HK-2 (cell line): ENCODE results near the gene RFX3.

Experiments used
- DNase-seq: peaks from one replicate; pipeline ENCODE4 v3.0.0-alpha.2; 2018; ENCODE audit not compliant: unreplicated experiment

RFX3 gene

GRCh38 chr9:3433754-3434153 is 92.0 kb downstream of the RFX3 start:
- DNase-seq: no peak

DNA sequence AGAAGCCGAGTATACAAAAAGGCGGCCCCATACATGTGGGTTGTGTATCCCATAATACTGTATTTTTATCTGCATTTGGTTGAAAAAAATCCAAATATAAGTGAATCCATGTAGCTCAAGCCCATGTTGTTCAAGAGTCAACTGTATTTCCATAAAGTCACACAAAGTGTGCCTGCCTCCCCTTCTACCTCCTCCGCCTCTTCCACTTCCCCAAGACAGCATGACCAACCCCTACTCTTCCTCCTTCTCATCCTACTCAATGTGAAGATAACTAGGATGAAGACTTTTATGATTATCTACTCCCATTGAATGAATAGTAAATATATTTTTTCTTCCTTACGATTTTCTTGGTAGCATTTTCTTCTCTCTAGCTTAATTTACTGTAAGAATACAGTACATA is 92.7 kb downstream of the RFX3 start:
- no peak for DNase-seq

- DNase-seq: no peak
Measured at GRCh38 chr9:3431890-3432289, 93.9 kb downstream of the RFX3 start.

DNA sequence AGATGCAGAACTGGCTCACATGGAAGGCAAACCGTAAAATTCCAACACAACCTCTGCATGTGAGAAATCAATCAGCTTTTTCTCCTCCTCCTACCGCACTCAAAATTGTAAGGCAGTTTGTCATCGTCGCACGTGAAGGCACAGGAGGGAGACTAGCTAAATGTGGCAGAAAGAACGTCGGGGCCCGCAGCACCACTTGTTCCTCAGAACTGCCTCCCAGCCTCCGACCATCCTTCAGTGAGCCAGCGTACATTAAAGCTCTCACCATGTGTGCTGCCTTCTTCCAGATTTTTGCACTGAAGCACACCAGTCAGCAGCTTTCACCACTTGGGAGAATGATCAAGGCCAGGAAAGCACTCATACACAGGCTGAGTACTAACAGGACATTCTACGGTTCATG is 105.9 kb downstream of the RFX3 start:
- DNase-seq: no peak

GRCh38 chr9:3415906-3416305 is 109.9 kb downstream of the RFX3 start:
- no peak for DNase-seq

GRCh38 chr9:3413984-3414383 is 111.8 kb downstream of the RFX3 start:
- DNase-seq: no peak

GRCh38 chr9:3410461-3410860 is 115.3 kb downstream of the RFX3 start:
- DNase-seq: no peak

DNA sequence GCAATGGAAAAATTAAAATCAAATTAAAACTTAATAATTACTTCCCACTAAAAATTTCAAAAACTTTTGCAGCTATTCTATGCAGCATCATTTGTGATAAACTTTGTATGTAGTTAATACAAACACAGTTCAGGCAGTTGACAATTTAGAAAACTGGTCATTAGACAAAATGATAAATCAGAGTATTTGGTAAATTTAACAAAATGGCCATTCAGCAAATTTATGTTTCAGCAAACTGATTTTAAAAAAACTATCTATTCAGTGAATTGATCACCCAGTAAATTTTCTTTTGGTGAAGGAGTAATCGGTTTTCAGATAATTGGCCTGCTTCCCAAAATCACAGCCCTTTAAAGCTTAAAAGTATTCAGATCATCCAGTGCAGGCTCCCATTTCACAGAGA is 116.3 kb downstream of the RFX3 start:
- no peak for DNase-seq

DNA sequence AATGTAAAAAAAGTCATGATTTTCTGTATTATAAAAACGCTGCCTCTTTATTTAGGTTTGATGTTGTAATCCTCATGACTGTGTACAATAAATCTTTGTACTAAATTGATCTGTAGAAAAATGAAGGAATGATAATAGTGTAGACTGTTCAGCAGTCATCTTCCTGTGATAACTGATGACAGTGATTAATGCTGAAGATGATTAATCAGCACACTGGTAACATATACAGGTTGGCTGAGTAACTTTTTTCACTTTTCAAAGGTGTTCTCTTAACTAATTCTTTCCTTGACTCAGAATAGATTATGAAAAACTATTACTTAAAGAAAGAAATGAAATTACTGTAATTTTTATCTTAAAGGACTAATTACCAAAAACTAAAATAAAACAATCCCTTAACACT is 122.5 kb downstream of the RFX3 start:
- DNase-seq: no peak

DNA sequence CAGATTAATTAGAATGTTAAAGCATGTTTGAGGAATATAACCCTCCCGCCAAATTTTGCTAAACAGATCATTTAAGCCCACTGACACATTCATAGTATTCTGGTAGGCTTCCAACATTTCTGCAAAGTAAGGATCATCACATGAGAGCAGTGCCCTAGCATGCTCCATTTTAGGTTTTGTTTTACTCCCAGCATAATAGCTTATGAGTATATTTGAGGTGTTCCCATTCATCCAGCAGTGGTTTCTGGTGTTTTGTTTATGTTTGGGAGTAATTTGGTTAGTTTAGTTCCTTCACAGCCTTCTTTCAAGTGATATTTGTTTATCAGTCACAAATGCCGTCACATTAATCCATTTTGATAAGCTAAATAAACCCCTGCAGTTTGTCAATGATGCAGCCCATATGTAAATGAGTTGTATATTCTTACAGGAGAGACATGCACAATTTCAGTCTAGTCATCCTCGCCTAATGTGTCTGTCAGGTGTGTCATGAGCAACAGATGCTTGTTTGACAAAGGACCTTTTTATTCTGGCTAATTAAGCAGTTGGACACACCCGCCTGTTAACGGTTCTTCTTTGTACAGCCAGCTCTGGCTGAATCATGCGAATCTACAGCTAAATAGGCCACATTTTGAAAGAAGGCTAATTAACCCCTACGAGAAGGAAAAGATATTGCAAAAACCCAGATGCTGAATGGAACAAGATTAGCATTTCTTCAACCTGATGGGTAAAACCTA is 124.4 kb downstream of the RFX3 start:
- DNase-seq: no peak

- no peak for DNase-seq
Measured at GRCh38 chr9:3398232-3398648, 127.6 kb downstream of the RFX3 start.

DNA sequence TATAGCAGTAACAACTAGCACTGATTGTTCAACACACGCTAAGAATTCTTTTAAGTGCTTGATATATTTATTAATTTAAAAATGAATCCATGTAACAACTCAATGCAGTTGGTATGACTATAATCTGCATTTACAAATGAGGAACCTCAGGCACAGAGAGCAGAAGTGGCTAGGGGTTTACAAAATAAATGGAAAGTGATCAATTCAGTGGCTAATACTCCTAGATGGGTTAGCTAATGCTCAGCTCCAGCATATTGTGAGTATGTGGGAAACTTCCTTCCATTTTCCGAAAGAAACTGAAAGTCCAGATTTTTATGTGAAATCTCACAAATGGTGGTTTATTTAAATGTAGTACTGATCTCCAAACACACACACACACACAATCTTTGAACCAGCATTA is 128.0 kb downstream of the RFX3 start:
- DNase-seq: no peak

- no peak for DNase-seq
Measured at GRCh38 chr9:3391414-3391813, 134.4 kb downstream of the RFX3 start.

GRCh38 chr9:3386753-3387152 is 139.0 kb downstream of the RFX3 start:
- DNase-seq: no peak

DNA sequence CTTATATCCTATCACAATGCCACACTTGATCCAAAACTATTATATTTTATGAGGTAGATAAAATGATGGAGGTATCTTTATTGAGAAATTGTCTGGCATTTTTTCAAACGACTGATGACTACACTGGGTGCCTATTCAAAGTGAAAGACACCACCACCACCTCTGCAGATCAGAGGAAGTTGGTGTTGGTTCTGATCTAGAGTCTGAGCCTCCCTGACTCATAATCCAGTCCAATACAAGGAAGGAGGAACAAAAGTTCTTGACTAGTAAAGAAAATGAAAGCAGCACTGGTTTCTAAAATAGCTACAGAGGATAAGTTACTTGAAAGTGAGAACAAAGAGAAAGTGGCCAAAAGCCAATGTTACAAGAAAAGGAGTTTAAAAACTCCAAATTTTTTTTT is 139.9 kb downstream of the RFX3 start:
- no peak for DNase-seq

GRCh38 chr9:3371842-3372241 is 154.0 kb downstream of the RFX3 start:
- DNase-seq: no peak

- no peak for DNase-seq
Measured at GRCh38 chr9:3370715-3371114, 155.1 kb downstream of the RFX3 start.

DNA sequence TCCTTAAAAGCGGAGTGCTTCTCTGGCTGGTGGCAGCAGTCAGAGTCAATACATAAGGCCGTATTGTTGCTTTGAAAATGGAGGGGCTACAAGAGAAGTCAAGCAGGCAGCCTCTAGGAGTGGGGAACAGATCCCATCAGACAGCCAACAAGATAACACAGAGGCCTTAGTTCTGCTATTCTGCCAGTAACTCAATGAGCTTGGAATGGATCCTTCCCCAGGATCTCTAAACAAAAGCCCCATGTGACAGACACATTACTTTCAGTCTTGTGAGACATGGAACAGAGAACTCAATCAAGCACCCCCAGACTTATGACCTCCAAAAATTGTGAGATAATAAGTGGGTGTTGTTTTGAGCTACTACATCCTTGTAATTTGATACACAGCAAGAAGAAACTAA is 158.6 kb downstream of the RFX3 start:
- DNase-seq: no peak

DNA sequence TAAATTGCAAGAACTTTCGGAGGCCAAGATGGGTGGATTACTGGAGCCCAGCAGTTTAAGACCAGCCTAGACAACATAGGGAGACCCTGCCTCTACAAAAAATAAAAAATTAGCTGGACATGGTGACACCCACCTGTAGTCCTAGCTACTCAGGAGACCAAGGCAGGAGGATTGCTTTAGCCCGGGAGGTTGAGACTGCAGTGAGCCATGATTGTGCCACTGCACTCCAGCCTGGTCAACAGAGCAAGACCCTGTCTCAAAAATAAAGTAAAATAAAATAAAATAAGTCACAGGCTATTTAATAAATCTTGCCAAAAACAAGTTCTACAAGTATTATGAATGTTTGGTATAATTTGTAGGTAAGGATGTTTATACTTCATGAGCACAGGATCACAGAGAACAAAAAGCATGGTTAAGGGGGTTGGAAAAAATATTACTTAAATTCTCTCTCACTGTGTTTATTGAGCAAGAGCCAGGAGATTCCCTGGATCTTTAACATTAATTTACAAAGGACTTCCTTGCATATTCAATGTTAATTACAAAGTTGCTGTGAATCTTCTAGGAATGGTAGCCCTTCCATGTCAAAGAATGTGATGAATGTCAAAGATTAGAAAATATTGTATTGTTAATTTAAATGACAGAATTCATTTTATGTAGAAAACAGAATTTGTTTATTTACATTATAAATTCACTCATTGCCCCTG is 164.0 kb downstream of the RFX3 start:
- no peak for DNase-seq

- no peak for DNase-seq
Measured at GRCh38 chr9:3361116-3361515, 164.7 kb downstream of the RFX3 start.

DNA sequence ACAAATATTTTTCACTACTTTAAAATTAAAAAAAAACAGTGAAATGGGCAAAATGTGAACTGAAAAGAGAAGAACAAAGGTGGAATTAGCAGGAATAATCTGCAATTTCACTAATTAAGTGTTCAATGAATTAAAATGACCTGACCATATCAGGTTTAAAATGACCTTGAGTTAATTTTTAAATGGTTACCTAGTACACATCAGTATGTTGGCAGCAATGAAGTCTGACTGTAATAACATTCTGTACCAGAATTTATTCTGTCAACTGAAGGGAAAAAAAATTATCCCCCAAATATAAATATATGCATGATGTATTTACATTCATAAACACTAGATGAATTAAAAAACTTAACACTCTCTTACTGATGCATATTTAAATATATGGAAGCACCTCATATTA is 165.6 kb downstream of the RFX3 start:
- DNase-seq: no peak

DNA sequence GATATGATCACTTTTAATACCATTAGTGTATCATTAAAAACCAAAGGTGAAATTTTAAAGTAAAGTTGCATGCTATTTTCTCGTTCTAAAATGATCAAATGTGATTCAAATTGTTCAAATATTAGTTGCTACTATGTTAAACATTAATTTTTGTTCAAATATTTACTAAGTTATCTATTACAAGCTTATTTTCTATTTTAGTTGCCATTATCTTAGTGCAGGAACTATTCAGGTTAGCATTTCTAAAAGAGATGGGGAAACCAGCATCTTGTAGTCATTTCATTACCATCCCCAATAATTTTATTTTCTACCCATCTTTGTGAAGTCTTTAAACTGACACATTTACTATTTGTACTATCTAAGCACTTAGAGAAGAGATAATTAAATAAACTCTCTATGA is 166.0 kb downstream of the RFX3 start:
- no peak for DNase-seq

- no peak for DNase-seq
Measured at GRCh38 chr9:3359048-3359692, 166.6 kb downstream of the RFX3 start.
